Ishikawa (cell line): ENCODE measurements around the gene TTC39A.

ENCODE experiments used
- CEBPB ChIP-seq: IDR thresholded peaks from 2 replicates; pipeline ENCODE4 v1.6.1; 2012
- CREB1 ChIP-seq: IDR thresholded peaks from 2 replicates; pipeline ENCODE4 v1.6.1; 2012; ENCODE audit warnings: low read depth
- EGR1 ChIP-seq: IDR thresholded peaks from 2 replicates; pipeline ENCODE4 v1.6.1; 2012
- EP300 ChIP-seq: IDR thresholded peaks from 2 replicates; pipeline ENCODE4 v1.6.1; 2012; ENCODE audit warnings: borderline replicate concordance
- FOXM1 ChIP-seq: IDR thresholded peaks from 2 replicates; pipeline ENCODE4 v1.6.1; 2012; ENCODE audit warnings: low read depth, borderline replicate concordance
- NFIC ChIP-seq: IDR thresholded peaks from 2 replicates; pipeline ENCODE4 v1.6.1; 2012
- RAD21 ChIP-seq: IDR thresholded peaks from 2 replicates; pipeline ENCODE4 v1.6.1; 2012; ENCODE audit warnings: low read depth
- REST ChIP-seq: IDR thresholded peaks from 2 replicates; pipeline ENCODE4 v1.6.1; 2012; ENCODE audit warnings: low read depth, mild to moderate bottlenecking
- TAF1 ChIP-seq: IDR thresholded peaks from 2 replicates; pipeline ENCODE4 v1.6.1; 2012; ENCODE audit warnings: low read depth, mild to moderate bottlenecking
- TCF12 ChIP-seq: IDR thresholded peaks from 2 replicates; pipeline ENCODE4 v1.6.1; 2012; ENCODE audit warnings: low read depth
- TEAD4 ChIP-seq: IDR thresholded peaks from 2 replicates; pipeline ENCODE4 v1.6.1; 2012
- YY1 ChIP-seq: IDR thresholded peaks from 2 replicates; pipeline ENCODE4 v1.6.1; 2012; ENCODE audit warnings: low read depth
- ZBTB7A ChIP-seq: IDR thresholded peaks from 2 replicates; pipeline ENCODE4 v1.6.1; 2012; ENCODE audit warnings: low read depth
- TF ChIP-seq, protein P1 (sequence below): IDR thresholded peaks from 2 replicates; pipeline ENCODE4 v1.6.1; 2012
- TF ChIP-seq, protein P2 (sequence below): IDR thresholded peaks from 2 replicates; pipeline ENCODE4 v1.6.1; 2012

The TTC39A gene

GRCh38 chr1:51249445-51249844 lies 80.9 kb downstream of the TTC39A start:
- TF ChIP-seq, protein P1, sequence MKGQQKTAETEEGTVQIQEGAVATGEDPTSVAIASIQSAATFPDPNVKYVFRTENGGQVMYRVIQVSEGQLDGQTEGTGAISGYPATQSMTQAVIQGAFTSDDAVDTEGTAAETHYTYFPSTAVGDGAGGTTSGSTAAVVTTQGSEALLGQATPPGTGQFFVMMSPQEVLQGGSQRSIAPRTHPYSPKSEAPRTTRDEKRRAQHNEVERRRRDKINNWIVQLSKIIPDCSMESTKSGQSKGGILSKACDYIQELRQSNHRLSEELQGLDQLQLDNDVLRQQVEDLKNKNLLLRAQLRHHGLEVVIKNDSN, result no peak
- TF ChIP-seq CEBPB (no peak), FOXM1 (no peak), TCF12 (no peak), TAF1 (no peak), NFIC (no peak), TEAD4 (no peak), CREB1 (no peak), EGR1 (no peak), RAD21 (no peak), ZBTB7A (no peak), EP300 (no peak), REST (no peak)
- TF ChIP-seq, protein P2, sequence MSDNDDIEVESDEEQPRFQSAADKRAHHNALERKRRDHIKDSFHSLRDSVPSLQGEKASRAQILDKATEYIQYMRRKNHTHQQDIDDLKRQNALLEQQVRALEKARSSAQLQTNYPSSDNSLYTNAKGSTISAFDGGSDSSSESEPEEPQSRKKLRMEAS, result no peak

- TF ChIP-seq REST (no peak), TEAD4 (no peak), ZBTB7A (no peak), FOXM1 (no peak), TCF12 (no peak), CEBPB (no peak), YY1 (no peak), NFIC (no peak), EGR1 (no peak)
- TF ChIP-seq, protein P2, result no peak
- TF ChIP-seq, protein P1, result no peak
Observed at GRCh38 chr1:51247499-51247898, 82.9 kb downstream of the TTC39A start.

- TF ChIP-seq RAD21 (no peak), EP300 (no peak), TCF12 (no peak), YY1 (no peak), TAF1 (no peak), TEAD4 (no peak), ZBTB7A (no peak), REST (no peak), CEBPB (no peak), CREB1 (no peak), FOXM1 (no peak), EGR1 (no peak), NFIC (no peak)
- TF ChIP-seq, protein P2, result no peak
- TF ChIP-seq, protein P1, result no peak
Observed at GRCh38 chr1:51247022-51247421, 83.3 kb downstream of the TTC39A start.

DNA sequence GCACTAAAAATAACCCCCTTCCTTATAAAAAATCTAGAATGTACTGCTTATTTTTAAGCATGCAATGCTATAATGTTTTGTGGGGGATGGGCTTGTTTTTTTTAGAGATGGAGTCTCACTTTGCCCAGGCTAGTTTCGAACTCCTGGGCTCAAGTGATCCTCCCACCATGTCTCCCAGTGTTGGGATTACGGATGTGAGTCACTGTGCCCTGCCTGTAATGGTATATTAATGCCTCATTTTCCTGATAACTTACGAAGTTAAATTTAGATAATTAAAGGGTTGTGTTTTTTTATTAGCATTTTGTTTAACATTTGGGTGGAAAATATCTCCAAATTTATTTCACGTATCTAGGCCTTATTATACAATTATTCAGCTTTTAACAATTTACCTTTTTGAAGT lies 87.8 kb downstream of the TTC39A start:
- TF ChIP-seq CREB1, result no peak
- TF ChIP-seq YY1, result no peak
- TF ChIP-seq NFIC, result no peak
- no peak for TF ChIP-seq TAF1
